HEK293 (cell line): ENCODE data around the gene HSD17B12.

Experiments used
- CTCF ChIA-PET: fragments of 350-600 bp; formaldehyde crosslinking; extraction: SDS; loops from one replicate; lab custom pipeline; 2021; ENCODE audit warnings: antibody characterized with exemption; lab: Yijun Ruan, JAX
- POLR2A ChIA-PET: fragments of 300-600 bp; formaldehyde crosslinking; extraction: SDS; loops from one replicate; lab custom pipeline; 2020; ENCODE audit warnings: antibody characterized with exemption, inconsistent platforms; lab: Yijun Ruan, JAX
- H3K27ac ChIP-seq: fragments of 200-500 bp; sonication (Bioruptor generic); 2 replicates; pipeline ENCODE4 v1.5.1; 2014; ENCODE audit warnings: low read depth, low read length, control low read depth, inconsistent platforms; ENCODE audit errors: extremely low read depth
- H3K36me3 ChIP-seq, 2 experiments: fragments of 200-500 bp in 1 of 2; sonication (Bioruptor generic) in 1 of 2; 1 replicate in 1 of 2; 2 replicates in 1 of 2; pipeline ENCODE4 v1.5.1; 2014 to 2017; ENCODE audit warnings: inconsistent platforms in 2 of 2, low read length in 2 of 2; ENCODE audit not compliant: control insufficient read depth in 2 of 2, insufficient read depth in 1 of 2
- H3K4me1 ChIP-seq: fragments of 200-500 bp; sonication (Bioruptor generic); 2 replicates; pipeline ENCODE4 v1.5.1; 2014; ENCODE audit warnings: mild to moderate bottlenecking, low read length, inconsistent platforms; ENCODE audit not compliant: control insufficient read depth, insufficient read depth
- H3K4me3 ChIP-seq: 2 replicates; pipeline ENCODE4 v1.5.1; 2011; ENCODE audit warnings: low read depth, mild to moderate bottlenecking, control low read depth, low read length, moderate library complexity
- H3K9me3 ChIP-seq: fragments of 200-500 bp; sonication (Bioruptor generic); 2 replicates; pipeline ENCODE4 v1.5.1; 2014; ENCODE audit warnings: low read depth, low read length, inconsistent platforms; ENCODE audit not compliant: control insufficient read depth, insufficient read depth
- CTCF ChIP-seq: fragments of 450-650 bp; formaldehyde crosslinking; IDR thresholded peaks from 2 replicates; pipeline ENCODE4 v1.5.1; 2016; ENCODE audit warnings: missing biosample characterization, missing genetic modification characterization
- FEZF1 ChIP-seq: fragments of 450-650 bp; formaldehyde crosslinking; IDR thresholded peaks from 2 replicates; pipeline ENCODE4 v1.5.1; 2016; ENCODE audit warnings: missing biosample characterization, missing genetic modification characterization
- HIC1 ChIP-seq: fragments of 450-650 bp; formaldehyde crosslinking; IDR thresholded peaks from 2 replicates; pipeline ENCODE4 v1.5.1; 2016; ENCODE audit warnings: missing biosample characterization, missing genetic modification characterization
- KLF9 ChIP-seq: fragments of 450-650 bp; formaldehyde crosslinking; IDR thresholded peaks from 2 replicates; pipeline ENCODE4 v1.5.1; 2016; ENCODE audit warnings: missing biosample characterization, missing genetic modification characterization, low read depth
- SP2 ChIP-seq: fragments of 450-650 bp; formaldehyde crosslinking; IDR thresholded peaks from 2 replicates; pipeline ENCODE4 v1.5.1; 2016; ENCODE audit warnings: missing biosample characterization, missing genetic modification characterization
- ZBTB26 ChIP-seq: fragments of 450-650 bp; formaldehyde crosslinking; optimal IDR thresholded peaks from 2 replicates; pipeline ENCODE3; 2016; ENCODE audit warnings: missing biosample characterization, mild to moderate bottlenecking, missing genetic modification characterization
- ZNF148 ChIP-seq: fragments of 450-650 bp; formaldehyde crosslinking; IDR thresholded peaks from 2 replicates; pipeline ENCODE4 v1.5.0; 2017; ENCODE audit warnings: missing biosample characterization, missing genetic modification characterization, borderline replicate concordance
- ZNF214 ChIP-seq: fragments of 450-650 bp; formaldehyde crosslinking; IDR thresholded peaks from 2 replicates; pipeline ENCODE4 v1.5.1; 2017; ENCODE audit warnings: missing biosample characterization, mild to moderate bottlenecking, missing genetic modification characterization, borderline replicate concordance
- ZNF266 ChIP-seq: fragments of 450-650 bp; formaldehyde crosslinking; IDR thresholded peaks from 2 replicates; pipeline ENCODE4 v1.5.1; 2016; ENCODE audit warnings: missing biosample characterization, missing genetic modification characterization, low read depth
- ZNF398 ChIP-seq: fragments of 450-650 bp; formaldehyde crosslinking; IDR thresholded peaks from 2 replicates; pipeline ENCODE4 v1.5.1; 2017; ENCODE audit warnings: missing biosample characterization, missing genetic modification characterization
- ZNF596 ChIP-seq: fragments of 450-650 bp; IDR thresholded peaks from 2 replicates; pipeline ENCODE4 v1.5.0; 2018; ENCODE audit warnings: missing biosample characterization, mild to moderate bottlenecking, missing genetic modification characterization, moderate library complexity
- ZNF639 ChIP-seq: fragments of 450-650 bp; formaldehyde crosslinking; IDR thresholded peaks from 2 replicates; pipeline ENCODE4 v1.5.1; 2016; ENCODE audit warnings: missing biosample characterization, missing genetic modification characterization
- ZNF704 ChIP-seq: fragments of 450-650 bp; formaldehyde crosslinking; IDR thresholded peaks from 2 replicates; pipeline ENCODE4 v1.5.1; 2016; ENCODE audit warnings: missing biosample characterization, missing genetic modification characterization
- ZNF777 ChIP-seq: fragments of 450-650 bp; formaldehyde crosslinking; IDR thresholded peaks from 2 replicates; pipeline ENCODE4 v1.5.1; 2017; ENCODE audit warnings: missing biosample characterization, missing genetic modification characterization, borderline replicate concordance
- ZNF837 ChIP-seq: fragments of 450-650 bp; formaldehyde crosslinking; IDR thresholded peaks from 2 replicates; pipeline ENCODE4 v1.5.1; 2016; ENCODE audit warnings: missing biosample characterization, missing genetic modification characterization

Gene HSD17B12

GRCh38 chr11:43797337-43797736 is 116.8 kb downstream of the HSD17B12 start (continued):
- TF ChIP-seq CTCF (no peak), ZNF148 (tag by site-specific recombination) (no peak), ZNF398 (tag by site-specific recombination) (no peak)

GRCh38 chr11:43797866-43798265 is 117.3 kb downstream of the HSD17B12 start:
- TF ChIP-seq ZNF214 (tag by site-specific recombination), result no peak
- TF ChIP-seq ZNF777, result no peak
- no peak for TF ChIP-seq ZNF596
- TF ChIP-seq HIC1 (tag by site-specific recombination), result no peak
- TF ChIP-seq ZNF837 (tag by site-specific recombination), result no peak
- TF ChIP-seq ZNF639 (tag by site-specific recombination), result no peak
- TF ChIP-seq ZBTB26 (tag by site-specific recombination), result no peak
- TF ChIP-seq FEZF1, result no peak
- no peak for TF ChIP-seq KLF9 (tag by site-specific recombination)
- TF ChIP-seq ZNF266 (tag by site-specific recombination), result no peak
- TF ChIP-seq SP2 (tag by site-specific recombination), result no peak
- TF ChIP-seq ZNF704 (tag by site-specific recombination), result no peak
- TF ChIP-seq, all 188 proteins: peak for 0
- no peak overlapping the region for H3K27ac ChIP-seq
- no peaks in the 10 kb centered on the region for H3K4me1 ChIP-seq
- no peak overlapping the region for H3K4me3 ChIP-seq
- ChIA-PET POLR2A (no interaction called here), CTCF (no interaction called here)
- H3K36me3 ChIP-seq, result peaks cover 0 to 12% of the 10 kb centered on the region in 2 experiments; a peak in 1 of 3 replicates
- no peaks in the 10 kb centered on the region for H3K9me3 ChIP-seq
